ENCODE data around the gene HNRNPL.
A peak's percentile ranks its signal among the peaks of the same experiment; 100 is the strongest.
"Not testable (repeated sequence)": the region's sequence is repeated elsewhere in the genome, so short reads cannot be mapped to it uniquely, and the experiment has no call there.

Gene HNRNPL

GRCh38 chr19:38859631-38860204, 9.9 kb upstream of the HNRNPL start:
- H3K9me3 Mint-ChIP-seq, CTCF ChIA-PET, H3K36me3 Mint-ChIP-seq, H3K27ac Mint-ChIP-seq, H3K4me3 Mint-ChIP-seq, DNase-seq, H3K27me3 Mint-ChIP-seq: not testable (repeated sequence)
- H3K4me1 Mint-ChIP-seq = peaks cover 43% of the 10 kb centered on the region

GRCh38 chr19:38856813-38857212, 7.0 kb upstream of the HNRNPL start:
- H3K4me1 Mint-ChIP-seq = peaks cover 38% of the 10 kb centered on the region
- DNase-seq = no peak
- CTCF ChIA-PET = interaction anchor here (0.6 to 2.6 kb wide), 4 partner anchors 13 to 74 kb away, joined by 3 to 10 read pairs (median 3); partner anchors contain the start of genes MRPS12 and SARS2
- no peak overlapping the region for H3K4me3 Mint-ChIP-seq
- peaks cover 6% of the 10 kb centered on the region for H3K27me3 Mint-ChIP-seq
- no peaks in the 10 kb centered on the region for H3K36me3 Mint-ChIP-seq
- peak overlapping the region; percentile 84 for H3K27ac Mint-ChIP-seq
- no peaks in the 10 kb centered on the region for H3K9me3 Mint-ChIP-seq

DNA sequence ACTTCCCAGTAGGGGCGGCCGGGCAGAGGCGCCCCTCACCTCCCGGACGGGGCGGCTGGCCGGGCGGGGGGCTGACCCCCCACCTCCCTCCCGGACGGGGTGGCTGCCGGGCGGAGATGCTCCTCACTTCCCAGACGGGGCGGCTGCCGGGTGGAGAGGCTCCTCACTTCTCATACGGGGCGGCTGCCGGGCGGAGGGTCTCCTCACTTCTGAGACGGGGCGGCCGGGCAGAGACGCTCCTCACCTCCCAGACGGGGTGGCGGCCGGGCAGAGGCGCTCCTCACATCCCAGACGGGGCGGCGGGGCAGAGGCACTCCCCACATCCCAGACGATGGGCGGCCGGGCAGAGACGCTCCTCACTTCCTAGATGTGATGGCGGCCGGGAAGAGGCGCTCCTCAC, 6.0 kb upstream of the HNRNPL start:
- DNase-seq, H3K27me3 Mint-ChIP-seq, H3K27ac Mint-ChIP-seq, CTCF ChIA-PET, H3K36me3 Mint-ChIP-seq, H3K9me3 Mint-ChIP-seq, H3K4me3 Mint-ChIP-seq: not testable (repeated sequence)
- peaks cover 40% of the 10 kb centered on the region for H3K4me1 Mint-ChIP-seq

GRCh38 chr19:38854961-38855360, 5.2 kb upstream of the HNRNPL start:
- DNase-seq, H3K27ac Mint-ChIP-seq, H3K36me3 Mint-ChIP-seq, CTCF ChIA-PET, H3K27me3 Mint-ChIP-seq, H3K9me3 Mint-ChIP-seq, H3K4me3 Mint-ChIP-seq: not testable (repeated sequence)
- H3K4me1 Mint-ChIP-seq = peaks cover 42% of the 10 kb centered on the region

GRCh38 chr19:38853214-38853613, 3.4 kb upstream of the HNRNPL start:
- peaks cover 10% of the 10 kb centered on the region for H3K36me3 Mint-ChIP-seq
- CTCF ChIA-PET = interaction anchor here (0.9 to 2.7 kb wide), 6 partner anchors 8 to 77 kb away, joined by 3 to 8 read pairs (median 4); partner anchors contain the start of genes MRPS12 and SARS2

DNA sequence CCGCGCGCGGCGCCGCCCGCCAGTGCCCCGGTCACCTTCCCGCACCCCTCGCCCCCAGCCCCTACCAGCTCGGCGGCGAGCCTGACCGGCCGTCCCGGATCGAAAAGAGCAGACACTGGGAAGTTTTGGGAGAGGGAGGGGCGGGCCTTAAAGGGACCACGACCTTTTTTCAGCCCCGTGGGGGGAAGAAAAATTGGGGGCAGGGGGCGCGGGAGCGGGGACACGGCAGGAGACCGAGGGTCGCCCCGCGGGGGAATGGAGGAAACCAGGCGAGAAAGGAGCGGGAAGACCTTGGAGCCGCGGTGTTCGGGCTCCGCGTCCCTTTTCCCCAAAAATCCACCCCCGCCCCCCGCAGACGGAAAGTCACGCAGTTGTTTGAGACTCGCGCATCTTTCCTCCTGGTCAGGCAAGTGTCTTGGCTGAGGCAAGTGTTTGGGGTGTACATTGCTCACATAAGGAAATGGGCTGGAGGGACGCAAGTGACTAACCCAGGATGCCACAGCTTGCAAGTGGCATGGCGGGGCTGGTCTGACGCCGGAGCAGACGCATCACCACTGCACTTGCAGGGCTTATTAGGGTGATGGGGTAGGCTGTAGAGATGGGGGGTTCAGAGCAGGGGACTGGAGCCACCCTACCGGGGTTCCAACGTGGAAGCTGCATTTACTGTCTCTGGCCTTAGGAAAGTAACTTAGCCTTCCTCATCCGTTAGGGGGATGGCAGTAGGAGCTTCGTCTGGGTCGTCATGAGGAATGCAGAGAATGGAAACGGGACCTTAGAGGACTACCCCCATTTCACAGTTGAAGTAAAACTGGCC, 2.7 kb upstream of the HNRNPL start:
- CTCF ChIA-PET = interaction anchor here (0.9 to 2.7 kb wide), 6 partner anchors 9 to 78 kb away, joined by 3 to 8 read pairs (median 4); partner anchors contain the start of genes MRPS12 and SARS2
- H3K4me1 Mint-ChIP-seq = peaks cover 51% of the 10 kb centered on the region
- peak overlapping the region; percentile 95 for H3K27ac Mint-ChIP-seq
- peaks cover 14% of the 10 kb centered on the region for H3K27me3 Mint-ChIP-seq
- H3K36me3 Mint-ChIP-seq = peaks cover 17% of the 10 kb centered on the region
- no peaks in the 10 kb centered on the region for H3K9me3 Mint-ChIP-seq
- DNase-seq = peak; percentile 68
- peak overlapping the region; percentile 91 for H3K4me3 Mint-ChIP-seq

More at GRCh38 chr19:38853214-38853613, 3.4 kb upstream of the HNRNPL start:
- Mint-ChIP-seq H3K4me1 (peaks cover 51% of the 10 kb centered on the region), H3K4me3 (peak overlapping the region; percentile 91), H3K27ac (peak overlapping the region; percentile 95), H3K9me3 (no peaks in the 10 kb centered on the region), H3K27me3 (peaks cover 14% of the 10 kb centered on the region)
- DNase-seq = no peak

DNA sequence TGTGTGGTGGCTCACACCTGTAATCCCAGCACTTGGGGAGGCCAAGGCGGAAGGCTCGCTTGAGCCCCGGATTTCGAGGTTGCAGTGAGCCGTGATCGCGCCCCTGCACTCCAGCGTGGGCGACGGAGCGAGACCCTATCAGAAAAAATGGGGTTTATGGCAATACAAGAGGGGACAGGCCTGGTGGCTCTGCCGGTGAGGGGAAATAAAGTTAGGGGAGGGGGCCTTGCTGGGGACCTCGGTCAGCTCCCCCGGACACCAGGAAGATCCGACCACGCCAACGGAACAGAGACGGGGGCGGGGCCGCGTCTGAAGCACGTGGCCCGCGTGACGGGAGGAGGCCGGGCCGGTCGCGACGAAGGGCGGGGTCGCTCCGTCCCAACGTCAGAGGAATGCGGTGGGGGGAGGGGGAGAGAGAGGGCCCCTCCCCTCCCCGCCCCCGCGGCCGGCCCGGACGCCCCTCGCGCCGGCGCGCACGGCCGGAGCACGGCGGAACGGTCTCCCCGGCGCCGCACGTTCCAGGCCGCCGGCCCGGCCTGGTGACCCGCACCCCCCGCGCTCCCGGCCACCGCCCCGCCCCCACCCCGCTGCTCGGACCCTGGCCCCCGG, 1.9 kb upstream of the HNRNPL start:
- DNase-seq = peak; percentile 94
- Mint-ChIP-seq H3K4me1 (peaks cover 51% of the 10 kb centered on the region), H3K4me3 (peak overlapping the region; percentile 92), H3K27ac (peak overlapping the region; percentile 100), H3K9me3 (no peaks in the 10 kb centered on the region), H3K36me3 (peaks cover 24% of the 10 kb centered on the region), H3K27me3 (peaks cover 14% of the 10 kb centered on the region)
- CTCF ChIA-PET = interaction anchor here (1.0 to 2.7 kb wide), 3 partner anchors 18 to 82 kb away, joined by 3 to 8 read pairs (median 3); no protein-coding TSS in a partner anchor

GRCh38 chr19:38850976-38851621, 1.3 kb upstream of the HNRNPL start:
- H3K27me3 Mint-ChIP-seq = peaks cover 9% of the 10 kb centered on the region
- H3K4me3 Mint-ChIP-seq = peak overlapping the region; percentile 92
- H3K4me1 Mint-ChIP-seq = peaks cover 48% of the 10 kb centered on the region
- CTCF ChIA-PET = interaction anchor here (1.0 to 2.7 kb wide), 3 partner anchors 18 to 81 kb away, joined by 3 to 8 read pairs (median 3); no protein-coding TSS in a partner anchor
- peak; percentile 47 for DNase-seq
- H3K36me3 Mint-ChIP-seq = peaks cover 28% of the 10 kb centered on the region
- no peaks in the 10 kb centered on the region for H3K9me3 Mint-ChIP-seq
- peak overlapping the region; percentile 100 for H3K27ac Mint-ChIP-seq

DNA sequence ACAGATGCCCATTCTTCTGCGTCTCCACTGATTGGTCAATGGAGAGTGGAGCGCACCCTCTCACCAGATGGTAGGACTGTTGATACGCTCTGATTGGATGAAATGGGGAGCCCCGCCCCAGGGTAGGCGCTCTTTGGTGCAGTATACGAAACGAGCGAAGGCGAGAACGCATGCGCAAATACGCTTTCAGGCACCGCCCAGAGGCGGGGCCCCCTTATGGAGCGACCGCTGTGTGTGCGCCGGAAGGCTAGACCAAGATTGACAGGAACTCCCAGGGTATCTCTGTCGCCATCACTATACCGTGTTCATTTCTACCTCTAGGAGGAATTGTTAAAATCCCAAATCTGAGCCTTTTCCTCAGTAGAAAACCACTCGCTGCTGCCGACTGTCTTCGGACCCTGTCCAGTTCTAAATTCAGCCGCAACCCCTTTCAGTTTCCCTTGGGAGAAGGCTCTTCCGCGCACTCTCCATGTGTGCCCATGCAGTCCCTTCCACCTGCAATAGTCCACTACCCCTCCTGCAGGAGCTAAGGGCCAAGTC, 720 bp upstream of the HNRNPL start:
- peaks cover 34% of the 10 kb centered on the region for H3K36me3 Mint-ChIP-seq
- peaks cover 8% of the 10 kb centered on the region for H3K27me3 Mint-ChIP-seq
- peak overlapping the region; percentile 100 for H3K27ac Mint-ChIP-seq
- CTCF ChIA-PET = interaction anchor here (1.0 to 1.4 kb wide), 2 partner anchors 37 to 81 kb away, joined by 3 read pairs; no protein-coding TSS in a partner anchor
- peaks cover 54% of the 10 kb centered on the region for H3K4me1 Mint-ChIP-seq
- no peaks in the 10 kb centered on the region for H3K9me3 Mint-ChIP-seq
- peak; percentile 99 for DNase-seq
- peak overlapping the region; percentile 92 for H3K4me3 Mint-ChIP-seq

GRCh38 chr19:38849147-38849859, 483 bp downstream of the HNRNPL start:
- peaks cover 8% of the 10 kb centered on the region for H3K27me3 Mint-ChIP-seq
- CTCF ChIA-PET = interaction anchor here (0.9 to 1.9 kb wide), 3 partner anchors 17 to 38 kb away, joined by 3 to 9 read pairs (median 5); no protein-coding TSS in a partner anchor
- peak; percentile 97 for DNase-seq

DNA sequence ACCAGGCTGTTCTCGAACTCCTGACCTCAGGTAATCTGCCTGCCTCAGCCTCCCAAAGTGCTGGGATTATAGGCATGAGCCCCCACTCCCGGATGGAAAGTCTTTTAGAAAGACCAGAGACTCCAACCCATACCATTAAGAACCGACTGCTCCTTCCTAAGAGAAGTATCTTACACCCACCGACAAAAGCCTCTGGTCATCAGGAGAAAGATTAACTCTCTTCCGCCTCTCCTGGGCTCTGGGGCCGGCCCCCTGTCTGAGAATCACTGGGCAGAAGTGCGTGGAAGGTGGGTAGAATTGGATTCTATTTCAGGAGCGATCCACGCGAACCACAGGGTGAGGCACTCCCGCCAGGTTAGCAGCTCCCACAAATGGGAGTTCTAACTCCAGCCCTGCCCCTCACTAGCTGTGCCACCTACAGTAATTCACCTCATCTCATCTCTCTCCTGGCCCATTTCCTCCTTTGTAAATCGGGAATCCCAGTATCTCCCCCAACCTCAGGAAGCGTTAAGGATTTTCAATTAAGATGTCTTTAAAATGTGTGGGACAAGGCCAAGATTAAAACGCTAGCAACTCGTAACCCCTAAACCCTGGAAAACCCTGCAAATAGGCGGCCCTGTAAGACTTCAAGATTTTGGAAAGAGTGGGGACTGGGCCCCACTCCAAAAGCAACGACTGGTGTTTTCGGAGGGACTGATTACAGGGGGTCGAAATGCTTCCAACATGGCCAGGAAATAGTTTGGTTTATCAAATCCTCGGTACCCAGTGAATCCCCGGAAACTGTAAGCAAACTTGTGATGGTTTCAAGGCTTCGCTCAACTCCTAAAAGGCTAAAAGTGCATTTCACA, 1.3 kb downstream of the HNRNPL start:
- Mint-ChIP-seq H3K27me3 (peaks cover 8% of the 10 kb centered on the region), H3K4me3 (peak overlapping the region; percentile 92), H3K9me3 (no peaks in the 10 kb centered on the region), H3K36me3 (peaks cover 49% of the 10 kb centered on the region), H3K27ac (peak overlapping the region; percentile 100), H3K4me1 (peaks cover 66% of the 10 kb centered on the region)
- CTCF ChIA-PET = interaction anchor here (0.9 to 1.9 kb wide), 6 partner anchors 18 to 82 kb away, joined by 3 to 9 read pairs (median 3); partner anchors contain the start of genes MRPS12 and SARS2
- no peak for DNase-seq

More at GRCh38 chr19:38849147-38849859, 483 bp downstream of the HNRNPL start:
- peak overlapping the region; percentile 100 for H3K27ac Mint-ChIP-seq
- H3K4me3 Mint-ChIP-seq = peak overlapping the region; percentile 92
- H3K9me3 Mint-ChIP-seq = no peaks in the 10 kb centered on the region
- peaks cover 41% of the 10 kb centered on the region for H3K36me3 Mint-ChIP-seq
- H3K4me1 Mint-ChIP-seq = peaks cover 61% of the 10 kb centered on the region

GRCh38 chr19:38846097-38846496, 3.7 kb downstream of the HNRNPL start:
- no peak overlapping the region for H3K27ac Mint-ChIP-seq
- DNase-seq = no peak
- H3K9me3 Mint-ChIP-seq = no peaks in the 10 kb centered on the region
- peaks cover 71% of the 10 kb centered on the region for H3K36me3 Mint-ChIP-seq
- H3K4me1 Mint-ChIP-seq = peaks cover 80% of the 10 kb centered on the region
- peaks cover 8% of the 10 kb centered on the region for H3K27me3 Mint-ChIP-seq
- CTCF ChIA-PET = no interaction called here
- H3K4me3 Mint-ChIP-seq = no peak overlapping the region
